Measurements from ENCODE around the gene CREBBP.

DNA sequence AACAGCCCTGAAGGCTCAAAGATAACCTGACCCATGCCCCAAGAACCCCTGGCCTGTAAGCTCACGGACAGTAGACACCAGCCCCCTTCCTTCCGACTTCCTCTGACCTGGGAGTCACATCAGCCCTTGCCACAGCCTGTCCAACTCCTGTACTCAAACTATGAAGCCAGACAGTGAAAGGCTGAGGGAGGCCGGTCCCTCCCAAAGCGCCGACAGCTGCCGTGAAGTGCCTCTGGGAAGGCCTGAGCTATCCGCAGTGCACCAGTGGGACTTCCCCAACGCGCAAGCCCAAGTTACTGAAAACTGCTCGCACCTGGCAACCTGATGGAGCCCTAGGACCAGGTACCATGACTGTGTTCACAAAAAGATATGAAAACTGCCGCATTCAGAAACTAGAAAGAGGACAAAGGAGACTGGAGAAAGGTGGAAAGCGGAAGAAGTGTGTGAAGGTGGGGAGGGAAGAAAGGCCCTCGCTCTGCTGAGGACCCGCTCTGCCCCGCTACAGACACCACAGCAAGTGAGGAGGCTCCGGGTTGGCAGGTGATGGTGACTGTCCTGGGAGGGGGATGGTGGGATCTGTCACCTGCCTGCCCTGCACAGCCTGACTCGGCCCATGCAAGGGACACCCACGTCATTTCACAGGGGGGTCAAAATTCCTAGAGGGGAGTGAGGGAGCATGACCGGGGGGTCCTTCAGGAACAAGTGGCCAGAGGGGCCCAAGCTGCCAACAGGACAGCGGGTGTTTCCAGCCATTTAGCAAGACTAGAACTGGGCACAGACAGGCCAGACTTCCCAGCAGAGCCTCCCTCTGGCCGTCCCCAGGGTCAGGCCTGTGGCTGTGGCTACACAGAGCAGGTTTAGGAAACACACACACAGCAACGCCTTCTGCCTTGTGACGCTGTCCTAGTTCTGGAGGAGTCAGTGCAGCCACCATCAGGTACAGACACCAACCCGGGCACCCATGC lies 150.1 kb downstream of the CREBBP start:
- TF ChIP-seq EZH2 (IDR thresholded peaks at IDR 0.05; ENCODE audit: borderline replicate concordance, low read length): no peak
- no peak for TF ChIP-seq CTCF (IDR thresholded peaks at IDR 0.05; ENCODE audit: low read length)
